Measurements from ENCODE around the gene EDN2.

- TF ChIP-seq CTCF (IDR thresholded peaks at IDR 0.05) (no peak), EP300 (IDR thresholded peaks at IDR 0.05) (no peak)
Observed at GRCh38 chr1:41493626-41494350, 9.3 kb upstream of the EDN2 start.

Data from tibial nerve (tissue), 4 donors.